Gastroesophageal sphincter (tissue), 3 donors: Measurements from ENCODE around the gene LARGE1.

ENCODE experiments used
- CTCF ChIP-seq, 4 experiments: fragments of 200-600 bp in 2 of 4; fragments of 450-650 bp in 2 of 4; sonication (generic) in 1 of 4; IDR thresholded peaks; one replicate each; pipeline ENCODE4 v1.5.1; 2017 to 2019; ENCODE audit warnings: antibody characterized with exemption in 4 of 4, mild to moderate bottlenecking in 2 of 4, moderate library complexity in 2 of 4
- EP300 ChIP-seq: sonication (generic); formaldehyde crosslinking; IDR thresholded peaks from one replicate; pipeline ENCODE4 v1.6.1; 2017; ENCODE audit warnings: antibody characterized with exemption, mild to moderate bottlenecking
- POLR2A ChIP-seq, 2 donors: fragments of 450-650 bp; IDR thresholded peaks; one replicate each; pipeline ENCODE4 v1.6.1; 2017; ENCODE audit warnings: antibody characterized with exemption in 2 of 2, mild to moderate bottlenecking in 2 of 2, moderate library complexity in 1 of 2

GRCh38 chr22:33275073-33275443 lies 645.2 kb downstream of the LARGE1 start:
- no peak for TF ChIP-seq CTCF (IDR thresholded peaks at IDR 0.05)
- no peak for TF ChIP-seq POLR2A (IDR thresholded peaks at IDR 0.05)
- TF ChIP-seq EP300 = no peak
